ENCODE results near the gene PLEKHM2.

Gene PLEKHM2

DNA sequence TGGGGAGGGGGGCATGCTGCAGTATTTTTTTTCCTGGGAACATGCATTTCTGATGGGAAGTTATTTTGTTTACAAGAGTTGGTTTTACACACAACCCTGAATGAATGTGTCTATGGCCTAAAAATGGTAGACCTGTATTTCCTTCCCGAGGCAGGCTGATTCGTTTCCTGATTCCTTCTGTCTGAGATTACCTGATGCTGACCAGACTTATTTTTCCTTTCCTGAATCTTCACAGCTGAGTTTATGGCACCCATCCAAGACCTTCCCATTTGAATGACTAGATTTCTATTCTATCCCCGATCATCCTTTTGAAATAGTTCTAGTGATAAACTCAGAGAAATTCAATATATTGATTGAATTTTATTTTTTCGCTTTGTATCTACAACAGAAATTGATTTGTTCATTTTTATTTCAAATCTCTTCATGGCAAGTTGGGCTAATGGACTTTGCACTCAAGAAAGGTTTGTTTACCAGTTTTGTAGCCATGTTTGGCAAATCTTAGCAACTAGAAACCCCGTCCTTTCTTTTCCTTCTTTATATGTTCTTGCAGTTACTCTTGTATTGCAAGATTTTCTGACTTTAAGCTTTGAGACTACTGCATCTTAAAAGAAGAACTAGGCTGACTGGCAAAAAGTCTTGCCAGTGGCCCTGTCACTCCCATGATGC, 15.9 kb upstream of the PLEKHM2 start:
- TF ChIP-seq, protein P1, sequence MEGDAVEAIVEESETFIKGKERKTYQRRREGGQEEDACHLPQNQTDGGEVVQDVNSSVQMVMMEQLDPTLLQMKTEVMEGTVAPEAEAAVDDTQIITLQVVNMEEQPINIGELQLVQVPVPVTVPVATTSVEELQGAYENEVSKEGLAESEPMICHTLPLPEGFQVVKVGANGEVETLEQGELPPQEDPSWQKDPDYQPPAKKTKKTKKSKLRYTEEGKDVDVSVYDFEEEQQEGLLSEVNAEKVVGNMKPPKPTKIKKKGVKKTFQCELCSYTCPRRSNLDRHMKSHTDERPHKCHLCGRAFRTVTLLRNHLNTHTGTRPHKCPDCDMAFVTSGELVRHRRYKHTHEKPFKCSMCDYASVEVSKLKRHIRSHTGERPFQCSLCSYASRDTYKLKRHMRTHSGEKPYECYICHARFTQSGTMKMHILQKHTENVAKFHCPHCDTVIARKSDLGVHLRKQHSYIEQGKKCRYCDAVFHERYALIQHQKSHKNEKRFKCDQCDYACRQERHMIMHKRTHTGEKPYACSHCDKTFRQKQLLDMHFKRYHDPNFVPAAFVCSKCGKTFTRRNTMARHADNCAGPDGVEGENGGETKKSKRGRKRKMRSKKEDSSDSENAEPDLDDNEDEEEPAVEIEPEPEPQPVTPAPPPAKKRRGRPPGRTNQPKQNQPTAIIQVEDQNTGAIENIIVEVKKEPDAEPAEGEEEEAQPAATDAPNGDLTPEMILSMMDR (IDR thresholded peaks at IDR 0.05): no peak

DNA sequence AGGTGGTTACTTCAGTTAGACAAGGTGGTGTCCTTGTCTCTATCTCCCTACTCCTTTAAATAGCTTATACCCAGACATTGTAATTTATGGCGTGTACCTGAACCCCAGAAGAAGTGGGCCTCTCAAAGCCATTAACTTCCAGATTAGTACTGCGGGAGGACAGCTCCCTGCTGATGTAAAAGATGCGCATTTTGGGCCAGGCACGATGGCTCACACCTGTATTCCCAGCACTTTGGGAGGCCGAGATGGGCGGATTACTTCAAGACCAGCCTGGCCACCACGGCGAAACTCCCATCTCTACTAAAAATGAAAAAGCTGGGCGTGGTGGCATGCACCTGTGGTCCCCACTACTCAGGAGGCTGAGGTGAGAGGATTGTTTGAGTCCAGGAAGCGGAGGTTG, 15.0 kb upstream of the PLEKHM2 start:
- TF ChIP-seq, protein P1 (IDR thresholded peaks at IDR 0.05): no peak

DNA sequence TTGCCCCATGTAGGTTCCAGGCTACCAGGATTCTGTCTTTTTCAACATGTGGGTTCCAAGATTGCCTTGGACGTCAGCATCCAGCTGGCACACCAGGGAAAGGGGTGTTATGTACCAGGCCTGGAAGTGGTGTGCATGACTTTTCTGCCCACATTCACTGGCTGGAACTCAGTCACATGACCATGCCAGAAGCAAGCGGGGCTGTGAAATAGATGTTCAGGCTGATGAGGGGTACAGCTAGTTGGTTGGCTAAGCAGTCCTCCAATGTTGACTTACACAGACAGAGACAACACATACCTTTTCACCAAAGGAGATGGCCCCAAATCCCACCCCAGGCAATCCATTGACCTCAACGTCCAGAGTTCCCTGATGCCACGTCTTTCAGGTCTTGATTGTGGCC, 14.3 kb upstream of the PLEKHM2 start:
- TF ChIP-seq, protein P1 (IDR thresholded peaks at IDR 0.05): no peak

DNA sequence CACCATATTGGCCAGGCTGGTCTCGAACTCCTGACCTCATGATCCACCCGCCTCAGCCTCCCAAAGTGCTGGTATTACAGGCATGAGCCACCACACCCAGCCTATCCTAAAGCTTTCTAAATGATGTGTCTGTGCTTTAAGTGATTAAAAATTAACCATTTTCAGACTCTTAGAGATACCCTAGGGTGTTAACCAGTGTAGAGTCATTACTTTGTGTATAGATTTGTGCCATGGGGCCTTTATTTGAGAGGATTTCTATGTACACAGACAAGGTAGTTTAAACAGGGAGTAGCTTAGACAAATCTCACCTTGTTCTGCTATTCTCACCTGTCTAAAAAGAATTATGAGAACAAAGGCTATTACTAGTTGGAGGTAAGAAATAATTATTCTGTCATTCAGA, 12.7 kb upstream of the PLEKHM2 start:
- TF ChIP-seq, protein P1 (IDR thresholded peaks at IDR 0.05): no peak

DNA sequence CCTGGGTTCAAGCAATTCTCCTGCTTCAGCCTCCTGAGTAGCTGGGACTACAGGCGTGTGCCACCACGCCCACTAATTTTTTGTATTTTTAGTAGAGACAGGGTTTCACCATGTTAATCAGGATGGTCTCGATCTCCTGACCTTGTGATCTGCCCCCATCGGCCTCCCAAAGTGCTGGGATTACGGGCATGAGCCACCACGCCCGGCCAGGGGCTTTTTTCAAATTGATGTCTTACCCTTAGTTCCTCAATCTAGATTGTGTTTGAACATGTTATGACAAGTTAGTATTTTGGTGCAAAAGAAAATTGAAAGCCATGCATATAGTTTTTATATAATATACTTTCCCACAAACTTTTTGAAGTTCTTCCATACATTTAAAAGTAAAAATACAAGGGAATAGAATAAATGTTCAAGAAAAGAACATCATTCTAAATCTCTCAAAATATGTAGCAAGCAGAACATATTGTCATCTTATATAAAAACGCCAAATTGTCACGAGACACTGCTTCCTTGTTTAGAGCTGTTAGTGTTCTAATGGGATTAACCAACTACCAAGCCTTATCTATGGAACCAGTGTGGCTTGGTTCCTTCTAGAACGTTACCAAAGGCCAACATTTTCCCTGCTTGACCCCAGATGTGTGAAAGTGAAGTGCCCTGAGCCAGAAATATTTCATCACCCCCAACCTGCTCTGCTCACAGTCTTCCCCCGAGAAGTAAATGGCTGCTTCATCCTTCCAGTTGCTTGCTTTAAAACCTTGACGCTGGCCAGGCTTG, 9.5 kb upstream of the PLEKHM2 start:
- TF ChIP-seq, protein P1 (IDR thresholded peaks at IDR 0.05): no peak

DNA sequence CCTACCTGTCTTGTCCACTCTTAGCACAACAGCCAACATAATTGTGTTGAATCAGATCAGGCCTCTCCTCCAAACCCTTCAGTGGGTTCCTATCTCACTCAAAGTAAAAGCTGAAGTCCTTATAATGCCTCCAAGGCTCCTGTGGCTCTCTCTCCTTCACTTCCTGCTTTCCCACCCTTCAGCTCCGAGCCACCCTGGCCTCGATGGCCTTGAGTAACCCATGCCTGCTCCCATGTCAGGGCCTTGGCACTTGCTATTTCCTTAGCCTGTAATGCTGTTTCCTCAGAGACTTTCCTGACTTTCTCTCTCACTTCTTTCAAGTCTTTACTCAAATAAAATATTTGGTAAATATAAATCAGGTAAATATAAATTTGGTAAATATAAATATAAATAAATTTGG, 8.1 kb upstream of the PLEKHM2 start:
- TF ChIP-seq, protein P1 (IDR thresholded peaks at IDR 0.05): no peak

DNA sequence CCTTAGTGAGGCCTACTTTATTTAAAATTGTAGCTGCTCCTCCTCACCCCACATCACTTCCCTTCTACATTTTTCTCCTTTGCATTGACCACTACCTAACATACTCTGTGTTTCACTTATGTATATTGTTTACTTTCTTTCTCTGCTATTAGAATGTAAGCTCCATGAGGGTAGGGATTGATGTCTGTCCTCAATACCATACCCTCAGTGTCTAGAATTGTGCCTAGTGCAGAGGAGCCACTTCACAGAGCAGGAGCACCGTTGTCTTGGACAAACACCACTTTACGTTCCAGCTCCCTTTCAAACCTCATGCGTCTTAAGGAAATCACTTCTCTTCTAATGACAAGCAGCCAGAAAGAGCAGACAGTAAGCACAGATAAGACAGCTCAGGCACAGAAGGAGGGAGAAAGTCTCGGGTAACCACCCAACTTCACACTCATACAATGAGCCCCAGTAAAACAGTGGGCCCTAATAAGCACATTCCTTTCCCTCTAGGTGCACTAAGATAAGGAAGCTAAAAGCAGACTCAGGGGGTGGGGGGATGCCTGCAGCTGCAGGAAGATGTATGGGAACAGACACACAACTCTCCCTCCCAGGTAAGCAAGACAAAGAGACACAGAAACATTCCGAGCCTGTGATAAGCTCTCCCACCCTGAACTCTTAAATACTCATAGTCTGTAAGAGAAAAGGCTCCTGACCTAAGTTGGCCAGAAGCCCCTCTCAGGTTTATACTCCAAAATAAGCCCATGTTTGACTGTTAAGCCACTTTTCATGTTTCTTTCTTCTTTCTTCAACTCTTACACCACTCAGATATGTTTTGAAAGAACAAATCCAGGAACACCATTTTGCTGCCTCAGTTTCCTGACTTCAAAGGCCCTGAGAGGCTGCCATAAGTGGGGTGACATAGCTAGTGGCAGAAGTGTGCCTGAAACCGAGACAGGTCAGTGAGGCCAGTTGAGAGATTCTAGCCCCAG, 7.1 kb upstream of the PLEKHM2 start:
- TF ChIP-seq, protein P1 (IDR thresholded peaks at IDR 0.05): no peak

All from LNCAP (cell line).